Measurements from ENCODE around the gene ACOT11.

The ACOT11 gene

GRCh38 chr1:54645806-54646676 is 98.0 kb downstream of the ACOT11 start:
- no peak for DNase-seq (ENCODE audit: low spot score)

- DNase-seq (ENCODE audit: low spot score) = no peak
These were observed 101.3 kb downstream of the ACOT11 start for GRCh38 chr1:54649130-54649898.

GRCh38 chr1:54649921-54650320 is 101.9 kb downstream of the ACOT11 start:
- no peak for DNase-seq (ENCODE audit: low spot score)

GRCh38 chr1:54650417-54650816 is 102.4 kb downstream of the ACOT11 start:
- DNase-seq (ENCODE audit: low spot score) = no peak

- no peak for DNase-seq (ENCODE audit: low spot score)
These were observed 103.6 kb downstream of the ACOT11 start for GRCh38 chr1:54651608-54652007.

- no peak for DNase-seq (ENCODE audit: low spot score)
These were observed 104.1 kb downstream of the ACOT11 start for GRCh38 chr1:54652168-54652567.

GRCh38 chr1:54653036-54653435 is 105.0 kb downstream of the ACOT11 start:
- no peak for DNase-seq (ENCODE audit: low spot score)

- no peak for DNase-seq (ENCODE audit: low spot score)
These were observed 110.3 kb downstream of the ACOT11 start for GRCh38 chr1:54658164-54658913.
